NCI-H82 treated with DMSO at 0.1 percent for 48 hours (cell line): ENCODE results near the gene XIAP.
"Not testable (repeated sequence)": the region's sequence is repeated elsewhere in the genome, so short reads cannot be mapped to it uniquely, and the experiment has no call there.

Experiments
- DNase-seq: peaks from one replicate; lab custom pipeline; 2025; ENCODE audit not compliant: unreplicated experiment; lab: John Stamatoyannopoulos, UW

Gene XIAP

DNA sequence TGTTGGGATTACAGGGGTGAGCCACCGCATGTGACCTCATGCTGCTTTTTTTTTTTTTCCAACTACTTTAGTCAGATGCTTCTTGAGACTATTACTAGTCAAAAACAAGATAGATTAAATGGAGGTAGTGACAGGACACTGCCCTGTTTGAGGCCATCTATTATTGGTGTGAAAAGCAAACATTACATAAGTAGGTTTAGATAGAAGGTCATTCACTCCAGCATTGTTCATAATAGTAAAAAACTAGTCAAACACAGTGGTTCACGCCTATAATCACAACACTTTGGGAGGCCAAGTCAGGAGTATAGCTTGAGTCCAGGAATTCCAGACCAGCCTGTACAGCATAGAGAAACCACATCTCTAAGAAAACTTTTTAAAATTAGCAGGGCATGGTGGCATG, 16.3 kb downstream of the XIAP start:
- no peak for DNase-seq

DNA sequence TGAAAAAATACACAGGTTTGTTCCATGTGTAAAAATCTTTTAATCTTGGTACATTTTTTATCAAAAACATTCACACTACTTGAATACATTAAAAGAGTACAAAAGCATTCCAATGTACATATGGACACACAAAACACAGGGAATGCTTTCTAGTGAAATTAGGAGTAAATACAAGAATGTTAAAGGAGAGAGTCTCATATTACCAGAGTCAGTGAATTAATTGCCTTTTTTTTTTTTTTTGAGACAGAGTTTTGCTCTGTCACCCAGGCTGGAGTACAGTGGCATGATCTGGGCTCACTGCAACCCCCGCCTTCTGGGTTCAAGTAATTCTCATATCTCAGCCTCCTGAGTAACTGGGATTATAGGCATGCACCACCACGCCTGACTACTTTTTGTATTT, 17.0 kb downstream of the XIAP start:
- DNase-seq, result no peak

DNA sequence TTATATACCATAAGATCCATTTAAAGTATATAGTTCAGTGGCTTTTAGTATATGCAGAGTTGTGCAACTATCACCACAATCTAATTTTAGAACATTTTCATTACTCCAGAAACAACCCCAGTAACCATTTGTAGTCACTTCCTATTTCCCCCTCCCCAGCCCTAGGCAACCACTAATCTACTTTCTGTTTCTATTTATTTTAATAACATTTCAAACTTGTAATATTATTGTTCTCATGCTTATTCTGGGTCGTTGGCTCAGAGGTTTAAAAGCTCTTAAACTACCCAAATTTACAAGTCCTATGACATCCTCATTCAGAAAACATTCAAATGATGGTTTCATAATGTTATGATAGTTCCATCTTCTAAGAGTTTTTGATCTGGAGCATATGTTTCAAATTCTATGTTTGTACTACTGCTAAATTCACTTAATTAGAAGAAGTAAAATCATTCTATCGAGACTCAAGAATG, 18.4 kb downstream of the XIAP start:
- no peak for DNase-seq

DNA sequence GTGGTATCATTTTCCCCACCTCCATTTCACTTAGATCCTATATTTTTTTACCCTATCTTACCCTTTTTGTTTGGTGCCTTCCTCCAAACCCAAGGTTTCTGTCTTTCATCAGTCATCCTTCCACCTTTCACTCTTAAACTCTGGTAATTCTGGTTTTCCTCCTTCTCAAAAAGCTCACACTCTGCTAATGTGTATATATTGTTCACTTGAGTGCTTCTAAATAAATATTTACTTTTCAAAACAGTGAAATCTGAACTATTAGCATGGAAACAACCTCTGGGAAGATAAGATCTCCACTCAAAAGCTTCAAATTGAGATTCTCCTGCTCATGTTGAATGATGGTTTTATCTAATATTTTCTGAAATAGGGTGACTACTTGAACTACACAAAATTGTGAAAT, 21.5 kb downstream of the XIAP start:
- DNase-seq, result no peak

DNA sequence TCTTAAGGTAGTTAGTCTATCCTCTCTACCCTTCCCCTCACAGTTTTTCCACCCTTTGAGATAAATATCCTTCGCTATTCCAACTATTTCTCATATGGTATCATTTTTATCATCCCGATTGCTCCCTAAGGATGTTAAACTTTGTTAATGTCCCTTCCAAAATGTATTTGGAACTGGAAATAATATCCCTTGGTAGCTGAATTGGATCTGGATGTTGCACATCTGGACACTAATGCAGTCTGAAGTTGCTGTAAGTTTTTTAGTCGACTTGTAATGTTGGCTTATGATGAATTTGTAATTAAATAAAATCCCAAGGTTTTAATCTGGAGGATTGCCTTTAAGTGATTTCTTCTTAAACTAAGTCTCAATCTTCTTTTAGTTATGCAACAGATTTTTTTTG, 22.5 kb downstream of the XIAP start:
- DNase-seq, result no peak

DNA sequence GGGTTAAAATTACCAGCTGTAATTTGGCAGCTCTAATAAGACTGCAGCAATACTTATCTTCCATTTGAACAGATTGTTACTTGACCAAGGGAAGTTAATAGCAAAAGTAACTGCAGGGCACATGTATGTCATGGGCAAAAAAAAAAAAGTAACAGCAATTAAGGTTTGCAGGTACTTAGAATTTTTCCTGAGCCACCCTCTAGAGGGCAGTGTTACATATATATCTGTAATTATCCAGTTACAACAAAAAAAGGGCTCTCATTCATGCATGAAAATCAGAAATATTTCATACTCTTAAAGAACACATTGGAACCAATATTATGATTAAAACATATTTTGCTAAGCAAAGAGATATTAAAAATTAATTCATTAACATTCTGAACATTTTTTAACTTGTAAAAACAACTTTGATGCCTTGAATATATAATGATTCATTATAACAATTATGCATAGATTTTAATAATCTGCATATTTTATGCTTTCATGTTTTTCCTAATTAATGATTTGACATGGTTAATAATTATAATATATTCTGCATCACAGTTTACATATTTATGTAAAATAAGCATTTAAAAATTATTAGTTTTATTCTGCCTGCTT, 25.1 kb downstream of the XIAP start:
- DNase-seq, result peak; percentile 25

DNA sequence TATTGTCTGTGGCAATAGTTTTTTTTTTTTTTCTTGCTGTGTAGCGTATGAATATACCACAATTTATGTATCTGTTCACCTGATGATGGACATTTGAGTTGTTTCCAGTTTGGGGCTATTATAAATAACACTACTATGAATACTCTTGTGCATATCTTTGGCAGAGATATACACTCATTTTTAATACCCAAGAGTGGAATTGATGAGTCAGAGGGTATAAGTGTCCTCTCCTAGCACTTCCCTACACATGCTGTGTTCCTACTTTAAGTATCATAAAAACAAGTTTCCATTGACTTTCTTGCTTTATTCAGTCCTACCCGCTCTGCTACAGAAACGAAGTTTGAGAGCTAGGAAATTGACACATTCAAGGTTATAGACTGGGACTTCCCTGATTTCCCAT, 39.8 kb downstream of the XIAP start:
- no peak for DNase-seq

DNA sequence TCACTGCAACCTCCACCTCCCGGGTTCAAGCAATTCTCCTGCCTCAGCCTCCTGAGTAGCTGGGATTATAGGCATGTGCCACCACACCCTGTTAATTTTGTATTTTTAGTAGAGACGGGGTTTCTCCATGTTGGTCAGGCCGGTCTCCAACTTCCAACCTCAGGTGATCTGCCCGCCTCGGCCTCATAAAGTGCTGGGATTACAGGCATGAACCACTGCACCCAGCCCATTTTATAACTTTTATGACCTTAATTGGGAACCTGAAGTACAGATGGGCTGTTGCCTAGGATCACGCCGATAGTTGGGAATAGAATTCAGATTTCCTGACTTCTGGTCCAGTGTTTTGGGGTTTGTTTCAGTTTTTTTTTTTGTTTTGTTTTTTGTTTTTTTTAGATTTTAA, 43.4 kb downstream of the XIAP start:
- not testable (repeated sequence) for DNase-seq

DNA sequence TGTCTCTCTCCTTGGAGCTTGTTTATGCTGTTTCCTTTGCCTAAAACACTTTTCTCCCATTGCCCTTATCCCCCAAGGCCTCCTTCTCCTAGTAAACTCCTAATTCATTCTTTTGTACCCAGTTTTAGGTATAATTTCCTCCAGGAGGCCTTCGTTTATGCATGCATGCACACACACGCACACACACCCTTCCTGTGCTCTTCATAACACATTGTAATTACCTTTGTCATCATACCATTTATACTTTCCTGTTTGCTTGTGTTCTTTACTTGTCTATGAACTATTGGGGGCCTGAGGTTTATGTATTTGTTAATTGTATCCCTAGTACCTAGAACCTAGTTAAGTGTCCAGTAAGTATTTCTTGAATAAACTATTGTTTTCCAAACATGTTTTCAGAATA, 45.5 kb downstream of the XIAP start:
- no peak for DNase-seq

DNA sequence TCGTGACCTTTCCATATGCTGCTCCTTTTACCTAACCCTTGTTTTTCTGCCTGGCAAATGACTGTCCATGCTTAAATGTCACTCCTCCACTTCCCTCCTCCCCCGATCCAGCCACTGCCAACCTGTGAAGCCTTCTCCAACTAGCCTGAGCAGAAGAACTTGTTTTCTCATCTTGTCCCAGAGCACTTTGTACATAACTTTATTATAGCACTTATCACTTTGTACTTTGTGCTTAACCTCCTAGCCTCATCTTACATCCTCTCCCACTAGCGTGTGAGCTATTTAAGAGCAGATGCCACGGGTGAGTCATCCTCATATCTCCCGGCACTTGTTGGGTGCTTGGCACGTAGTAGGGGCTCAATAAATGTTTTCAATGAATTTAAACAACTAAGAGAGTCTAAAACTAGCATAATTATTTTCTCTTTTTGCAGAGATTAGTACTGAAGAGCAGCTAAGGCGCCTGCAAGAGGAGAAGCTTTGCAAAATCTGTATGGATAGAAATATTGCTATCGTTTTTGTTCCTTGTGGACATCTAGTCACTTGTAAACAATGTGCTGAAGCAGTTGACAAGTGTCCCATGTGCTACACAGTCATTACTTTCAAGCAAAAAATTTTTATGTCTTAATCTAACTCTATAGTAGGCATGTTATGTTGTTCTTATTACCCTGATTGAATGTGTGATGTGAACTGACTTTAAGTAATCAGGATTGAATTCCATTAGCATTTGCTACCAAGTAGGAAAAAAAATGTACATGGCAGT, 46.9 kb downstream of the XIAP start:
- DNase-seq, result peak; percentile 18

DNA sequence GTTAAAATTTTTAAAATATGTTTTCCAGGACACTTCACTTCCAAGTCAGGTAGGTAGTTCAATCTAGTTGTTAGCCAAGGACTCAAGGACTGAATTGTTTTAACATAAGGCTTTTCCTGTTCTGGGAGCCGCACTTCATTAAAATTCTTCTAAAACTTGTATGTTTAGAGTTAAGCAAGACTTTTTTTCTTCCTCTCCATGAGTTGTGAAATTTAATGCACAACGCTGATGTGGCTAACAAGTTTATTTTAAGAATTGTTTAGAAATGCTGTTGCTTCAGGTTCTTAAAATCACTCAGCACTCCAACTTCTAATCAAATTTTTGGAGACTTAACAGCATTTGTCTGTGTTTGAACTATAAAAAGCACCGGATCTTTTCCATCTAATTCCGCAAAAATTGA, 49.7 kb downstream of the XIAP start:
- DNase-seq, result no peak

DNA sequence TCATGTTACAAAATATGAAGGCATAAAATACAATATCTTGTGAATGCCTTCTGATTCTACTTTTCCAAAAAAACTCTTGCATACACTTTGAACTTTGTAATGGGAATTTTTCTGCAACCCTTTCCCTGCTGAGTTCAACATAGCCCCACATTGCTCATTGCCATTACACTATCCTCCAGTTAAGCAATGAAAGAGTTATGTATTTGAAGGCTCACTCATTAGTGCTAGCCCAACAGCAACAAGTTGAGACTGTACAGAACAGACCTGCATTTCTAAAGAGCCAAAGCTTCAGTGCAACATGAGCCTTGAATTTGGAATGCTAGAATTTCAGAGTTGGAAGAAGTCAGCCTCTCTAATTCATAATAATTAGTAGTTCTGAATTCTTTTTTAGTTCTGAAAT, 57.2 kb downstream of the XIAP start:
- no peak for DNase-seq

DNA sequence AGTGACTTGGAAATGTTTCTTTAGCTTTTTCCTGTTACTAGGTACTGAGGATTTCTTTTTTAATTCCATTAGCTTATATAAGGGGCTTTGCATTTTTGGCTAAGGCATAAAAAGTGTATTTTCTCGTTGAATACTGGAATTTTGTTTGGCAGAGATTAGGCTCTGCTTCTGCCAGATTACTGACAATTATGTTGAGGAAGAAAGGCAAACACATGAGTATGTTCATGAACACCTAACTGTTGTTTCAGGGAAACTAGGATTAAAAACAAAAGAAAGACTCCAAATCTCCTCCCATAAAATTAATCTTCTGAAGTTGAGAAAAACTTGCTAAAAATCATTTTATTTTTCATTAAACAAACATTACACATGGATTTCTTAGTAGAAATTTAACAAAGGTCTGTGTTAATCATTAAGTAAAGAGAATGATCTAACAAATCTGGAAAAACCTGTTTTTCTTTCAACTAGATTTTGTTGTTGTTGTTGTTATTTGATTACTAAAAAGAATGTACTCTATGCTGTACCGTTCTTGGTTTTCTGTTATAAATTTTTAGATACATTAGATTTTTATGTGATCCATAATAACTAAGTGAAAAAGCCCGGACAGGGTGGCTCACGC, 58.4 kb downstream of the XIAP start:
- DNase-seq, result no peak

DNA sequence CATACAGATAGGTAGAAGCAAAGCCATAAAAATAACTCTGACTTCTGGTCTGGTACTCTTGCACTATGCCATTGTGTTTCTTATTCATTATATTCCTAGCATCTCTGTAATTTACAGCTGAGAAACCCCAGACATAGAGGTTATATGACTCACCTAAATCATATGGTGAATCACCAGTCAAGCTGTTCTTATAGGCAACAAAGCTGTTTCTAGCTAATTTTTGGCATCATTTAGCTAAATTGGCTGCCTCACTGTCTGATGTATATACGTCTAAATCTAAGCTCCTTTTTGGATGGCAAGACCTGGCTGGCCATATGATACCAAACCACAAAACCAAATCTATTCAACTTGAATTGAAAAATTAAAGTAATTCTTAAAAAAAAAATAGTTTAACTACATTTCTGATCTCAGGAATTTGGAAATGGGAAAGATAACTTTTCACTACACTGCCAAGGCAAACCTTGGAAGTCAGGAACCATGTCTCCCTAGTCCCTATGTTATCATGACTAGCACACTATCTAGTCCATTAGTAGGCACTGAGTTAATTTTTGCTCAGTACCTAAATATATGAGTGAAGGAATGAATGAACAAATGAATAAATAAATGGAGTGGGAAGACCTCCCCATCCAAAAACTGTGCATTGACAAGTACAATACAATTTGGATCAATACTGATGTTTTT, 60.4 kb downstream of the XIAP start:
- no peak for DNase-seq

DNA sequence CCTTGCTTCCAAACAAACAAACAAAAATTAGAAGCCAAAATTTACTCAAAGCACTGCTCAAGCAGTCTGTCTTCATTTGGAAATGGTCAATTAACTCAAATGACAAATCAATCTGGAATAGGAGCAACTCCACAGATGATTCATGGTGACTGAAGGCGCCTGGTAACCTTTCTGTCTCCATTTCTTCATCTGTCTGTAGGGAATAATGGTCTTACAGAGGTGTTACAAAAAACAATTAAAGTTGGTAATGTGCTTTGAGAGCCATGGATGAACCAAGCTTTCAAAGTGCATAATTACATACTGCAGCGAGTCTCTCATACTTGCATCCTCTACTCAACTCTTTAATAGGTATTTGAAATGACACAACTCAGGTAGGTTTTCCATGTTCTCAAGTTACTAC, 63.4 kb downstream of the XIAP start:
- DNase-seq, result no peak

DNA sequence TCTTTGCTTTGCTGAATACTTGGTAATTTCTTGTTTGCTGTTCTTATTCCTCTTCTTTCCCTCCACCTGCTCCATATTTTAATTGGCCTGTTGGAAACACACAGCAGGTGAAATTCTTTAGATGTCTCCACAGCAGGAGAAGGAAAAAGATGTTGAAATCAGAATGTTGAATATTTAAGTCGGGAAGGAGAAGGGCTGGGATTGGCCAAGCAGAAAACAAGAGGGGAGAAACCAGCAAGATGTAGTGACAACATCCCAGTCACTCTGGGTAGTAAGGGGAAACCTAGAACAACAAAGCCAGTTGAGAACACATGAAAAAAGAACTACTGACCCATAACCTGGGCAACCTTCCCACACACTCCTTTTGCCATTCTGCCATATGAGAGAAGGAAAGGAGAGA, 64.3 kb downstream of the XIAP start:
- no peak for DNase-seq

DNA sequence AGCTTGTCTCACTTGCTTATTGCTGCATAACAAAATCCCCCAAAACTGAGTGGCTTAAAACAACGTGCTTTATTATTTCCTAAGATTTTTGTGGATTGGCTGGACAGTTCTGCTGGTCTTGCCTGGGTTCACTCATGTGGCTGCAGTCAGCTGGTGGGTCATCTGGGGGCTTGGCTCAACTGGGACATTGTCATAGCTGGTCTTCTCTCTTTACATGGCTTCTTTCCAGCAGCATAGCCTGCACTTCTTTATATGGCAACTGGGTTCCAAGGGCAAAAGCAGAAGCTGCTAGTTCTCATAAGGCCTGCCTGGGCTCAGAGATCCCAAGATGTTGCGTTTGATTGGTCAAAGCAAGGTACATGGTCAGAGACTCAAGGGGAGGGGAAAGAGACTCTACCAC, 68.0 kb downstream of the XIAP start:
- DNase-seq, result no peak

DNA sequence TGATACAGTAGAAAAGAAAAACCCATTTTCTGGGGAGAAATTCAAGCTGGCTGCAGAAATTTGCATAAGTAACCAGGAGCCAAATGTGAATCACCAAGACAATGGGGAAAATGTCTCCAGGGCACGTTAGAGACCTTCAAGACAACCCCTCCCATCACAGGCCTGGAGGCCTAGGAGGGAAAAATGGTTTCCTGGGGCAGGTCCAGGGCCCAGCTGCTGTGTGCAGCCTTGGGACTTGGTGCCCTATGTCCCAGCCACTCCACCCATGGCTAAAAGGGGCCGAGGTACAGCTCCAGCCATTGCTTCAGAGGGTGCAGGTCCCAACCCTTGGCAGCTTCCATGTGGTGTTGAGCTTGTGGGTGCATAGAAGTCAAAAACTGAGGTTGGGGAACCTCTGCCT, 72.2 kb downstream of the XIAP start:
- DNase-seq, result not testable (repeated sequence)

DNA sequence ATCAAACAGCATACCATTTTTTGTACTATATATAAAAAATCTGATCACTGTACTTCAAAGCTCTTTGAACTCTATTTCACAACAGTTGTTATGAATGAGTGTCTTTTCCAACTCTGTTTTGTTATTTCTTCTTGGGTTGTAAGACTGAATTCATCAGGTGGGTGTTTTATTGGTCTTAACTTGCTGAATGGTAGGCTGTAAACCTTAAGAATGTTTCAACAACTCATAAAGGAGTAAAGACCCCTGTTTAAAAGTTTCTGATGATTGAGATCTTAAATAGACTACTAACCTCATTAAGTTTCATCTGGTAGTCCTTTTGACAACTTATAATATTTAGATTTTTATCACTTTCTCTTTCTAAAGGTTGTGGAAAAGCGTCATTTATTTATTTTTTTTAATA, 83.2 kb downstream of the XIAP start:
- DNase-seq, result no peak

DNA sequence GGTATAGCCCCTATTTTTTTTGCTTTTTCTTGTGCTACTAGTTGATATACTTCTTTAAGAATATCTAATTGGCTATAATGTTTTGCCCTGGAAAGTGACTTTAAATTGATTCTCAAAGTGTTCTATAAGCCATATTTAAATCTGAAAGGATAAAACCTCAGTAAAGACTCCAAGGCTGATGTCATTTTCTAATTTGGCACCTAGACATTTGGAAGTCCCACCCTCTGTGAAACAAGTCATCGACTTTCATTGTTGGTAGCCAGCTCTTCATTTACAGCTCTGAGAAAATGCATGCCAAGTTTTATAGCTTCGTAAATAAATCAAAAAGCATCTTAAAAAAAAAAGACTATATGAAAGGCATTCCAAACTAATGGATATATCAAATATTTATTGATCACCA, 83.6 kb downstream of the XIAP start:
- no peak for DNase-seq

DNA sequence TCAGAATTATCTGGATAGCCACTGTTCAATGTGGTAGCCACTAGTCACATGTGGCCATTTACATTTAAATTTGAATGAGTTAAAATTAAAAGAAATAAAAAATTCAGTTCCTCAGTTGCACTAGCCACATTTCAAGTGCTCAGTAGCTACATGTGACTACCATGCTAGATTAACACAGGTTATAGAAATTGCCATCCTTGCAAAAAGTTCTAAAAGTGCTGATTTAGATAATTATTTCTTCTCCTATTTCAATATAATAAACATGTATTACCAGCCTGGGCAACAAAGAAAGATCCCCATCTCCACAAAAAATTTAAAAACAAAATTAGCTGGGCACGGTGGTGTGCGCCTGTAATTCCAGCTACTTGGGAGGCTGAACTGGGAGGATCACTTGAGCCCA, 90.0 kb downstream of the XIAP start:
- DNase-seq, result no peak
